GM12878 (cell line): ENCODE data around the gene CSRP1. TPM values are rescaled to one million over a fixed set of nuclear protein-coding genes. Genes with fewer than 3 reads are reported as not detected.

Experiments used
- ATAC-seq: fragments of 200-7000 bp; cut with Tn5 transposase; 3 replicates; pipeline ENCODE4 v1.9.1; 2020; ENCODE audit warnings: mild to moderate bottlenecking, moderate library complexity
- BruUV-seq: library from RNA; stranded (reverse); fragments of 400-500 nt; replicated peaks from 2 replicates; lab custom pipeline; 2021; lab: Mats Ljungman, UMichigan
- CTCF ChIA-PET: fragments of 300-600 bp; sonication (Branson Sonifier 250); formaldehyde crosslinking; extraction: SDS; loops from one replicate; lab custom pipeline; 2021; ENCODE audit warnings: inconsistent platforms; lab: Yijun Ruan, JAX
- POLR2A ChIA-PET: fragments of 350-600 bp; formaldehyde crosslinking; extraction: SDS; loops from one replicate; lab custom pipeline; 2021; ENCODE audit warnings: inconsistent platforms; lab: Charles Lee
- RAD21 ChIA-PET: fragments of 300-600 bp; sonication (Branson Sonifier 250); formaldehyde crosslinking; loops from one replicate; lab custom pipeline; 2023; ENCODE audit warnings: antibody characterized with exemption; ENCODE audit not compliant: unreplicated experiment; lab: Charles Lee
- SMC1A ChIA-PET: fragments of 300-600 bp; sonication (Branson Sonifier 250); formaldehyde crosslinking; loops from one replicate; lab custom pipeline; 2023; ENCODE audit not compliant: unreplicated experiment, uncharacterized antibody; lab: Charles Lee
- DNase-seq: peaks from one replicate; pipeline ENCODE4 v3.0.0-alpha.2; 2011; ENCODE audit warnings: low read depth, low spot score
- FAIRE-seq: peaks from 3 replicates; lab custom pipeline; 2011; peaks lifted over from hg19 to GRCh38; lab: Jason Lieb, UNC
- H2AFZ ChIP-seq: 2 replicates; pipeline ENCODE4 v1.6.0; 2011; ENCODE audit warnings: low read depth, low read length, control low read depth; ENCODE audit not compliant: control insufficient read depth
- H3K27ac ChIP-seq: 2 replicates; pipeline ENCODE4 v1.5.1; 2011; ENCODE audit warnings: control low read depth; ENCODE audit not compliant: control insufficient read depth, insufficient read depth
- H3K27me3 ChIP-seq, 2 experiments: replicated peaks in 1 of 2; 2 replicates each; pipeline versions ENCODE4 v1.6.0 to v1.6.1; 2011; ENCODE audit warnings: low read length in 1 of 2; ENCODE audit not compliant: control insufficient read depth in 2 of 2, insufficient read depth in 2 of 2
- H3K36me3 ChIP-seq, 2 experiments: 2 replicates each; pipeline ENCODE4 v1.5.1; 2011; ENCODE audit warnings: low read length in 1 of 2; ENCODE audit not compliant: control insufficient read depth in 2 of 2, insufficient read depth in 2 of 2
- H3K4me1 ChIP-seq: 2 replicates; pipeline ENCODE4 v1.6.1; 2011; ENCODE audit warnings: mild to moderate bottlenecking, low read length, moderate library complexity, mixed read lengths; ENCODE audit not compliant: control insufficient read depth, insufficient read depth
- H3K4me2 ChIP-seq: 2 replicates; pipeline ENCODE4 v1.6.0; 2011; ENCODE audit warnings: control low read depth; ENCODE audit not compliant: control insufficient read depth, insufficient read depth
- H3K4me3 ChIP-seq: fragments of 200-600 bp; sonication (generic); 2 replicates; pipeline ENCODE4 v1.5.1; 2016
- H3K79me2 ChIP-seq: 2 replicates; pipeline ENCODE4 v1.6.0; 2011; ENCODE audit warnings: low read length; ENCODE audit not compliant: control insufficient read depth, insufficient read depth
- H3K9ac ChIP-seq: 2 replicates; pipeline ENCODE4 v1.8.0; 2011; ENCODE audit warnings: low read length, control low read depth, mixed read lengths; ENCODE audit not compliant: control insufficient read depth, insufficient read depth
- H3K9me3 ChIP-seq: replicated peaks from 3 replicates; pipeline ENCODE4 v1.5.1; 2011; ENCODE audit warnings: mild to moderate bottlenecking, low read length; ENCODE audit not compliant: control insufficient read depth, insufficient read depth
- H4K20me1 ChIP-seq: 2 replicates; pipeline ENCODE4 v1.6.0; 2011; ENCODE audit not compliant: control insufficient read depth, insufficient read depth
- BHLHE40 ChIP-seq, 2 experiments: fragments of 450-650 bp in 1 of 2; IDR thresholded peaks; 2 replicates each; pipeline ENCODE4 v1.6.1; 2011 to 2017; ENCODE audit warnings: low read depth in 2 of 2, borderline replicate concordance in 1 of 2, improper control_type of control experiment in 1 of 2, low read length in 1 of 2, mild to moderate bottlenecking in 1 of 2
- CHD2 ChIP-seq: IDR thresholded peaks from 2 replicates; pipeline ENCODE4 v1.6.1; 2011; ENCODE audit warnings: low read depth, low read length, improper control_type of control experiment, borderline replicate concordance
- EGR1 ChIP-seq, 2 experiments: IDR thresholded peaks; 1 replicate in 1 of 2; 2 replicates in 1 of 2; pipeline ENCODE4 v1.6.1; 2011 to 2012; ENCODE audit warnings: low read depth in 2 of 2, low read length in 2 of 2, borderline replicate concordance in 1 of 2, mild to moderate bottlenecking in 1 of 2, moderate library complexity in 1 of 2
- FOXK2 ChIP-seq: fragments of 450-650 bp; IDR thresholded peaks from 2 replicates; pipeline ENCODE4 v1.6.1; 2017; ENCODE audit warnings: mild to moderate bottlenecking, moderate library complexity
- IKZF1 ChIP-seq: fragments of 450-650 bp; conservative IDR thresholded peaks from 2 replicates; pipeline ENCODE4 v1.6.1; 2017; ENCODE audit warnings: antibody characterized with exemption, mild to moderate bottlenecking
- IRF4 ChIP-seq: IDR thresholded peaks from 2 replicates; pipeline ENCODE4 v1.6.1; 2011; ENCODE audit warnings: low read depth, low read length
- NFYB ChIP-seq: IDR thresholded peaks from 2 replicates; pipeline ENCODE4 v1.6.1; 2011; ENCODE audit warnings: low read depth, mild to moderate bottlenecking, low read length, improper control_type of control experiment, moderate library complexity; ENCODE audit not compliant: insufficient read depth
- NR2C2 ChIP-seq: IDR thresholded peaks from 2 replicates; pipeline ENCODE4 v1.6.1; 2011; ENCODE audit warnings: borderline replicate concordance, low read depth; ENCODE audit not compliant: control insufficient read depth, insufficient read length
- NRF1 ChIP-seq: conservative IDR thresholded peaks from 2 replicates; pipeline ENCODE4 v1.6.1; 2011; ENCODE audit warnings: mild to moderate bottlenecking, low read depth, low read length, improper control_type of control experiment
- SIX5 ChIP-seq: IDR thresholded peaks from 2 replicates; pipeline ENCODE4 v1.6.1; 2011; ENCODE audit warnings: mild to moderate bottlenecking, low read depth, low read length, moderate library complexity; ENCODE audit not compliant: severe bottlenecking
- SMARCA5 ChIP-seq: fragments of 450-650 bp; IDR thresholded peaks from 2 replicates; pipeline ENCODE4 v1.6.1; 2017; ENCODE audit warnings: mild to moderate bottlenecking
- TBL1XR1 ChIP-seq: IDR thresholded peaks from 2 replicates; pipeline ENCODE4 v1.6.1; 2012; ENCODE audit warnings: low read depth, low read length, improper control_type of control experiment
- TCF7 ChIP-seq: IDR thresholded peaks from 2 replicates; pipeline ENCODE4 v1.6.1; 2014; ENCODE audit warnings: antibody characterized with exemption, borderline replicate concordance
- YBX1 ChIP-seq: fragments of 450-650 bp; IDR thresholded peaks from 2 replicates; pipeline ENCODE4 v1.6.1; 2016; ENCODE audit warnings: antibody characterized with exemption
- ZNF384 ChIP-seq: IDR thresholded peaks from 2 replicates; pipeline ENCODE4 v1.6.1; 2012; ENCODE audit warnings: low read depth, mild to moderate bottlenecking, low read length, improper control_type of control experiment, borderline replicate concordance
- WGBS: methylation state at CpG from one replicate; pipeline ENCODE4 v1.1.6; 2016; ENCODE audit warnings: low lambda C conversion rate; ENCODE audit not compliant: insufficient replicate concordance, insufficient coverage; ENCODE audit errors: missing lambda C conversion rate; 5-methylcytosine and 5-hydroxymethylcytosine counted together
- in situ Hi-C: fragments of 300-500 bp; cut with MboI; formaldehyde crosslinking; loops from 9 replicates; pipeline ENCODE4 v1.14.3; 2018; ENCODE audit warnings: mixed read lengths
- intact Hi-C: fragments of 100-400 bp; cut with micrococcal nuclease; formaldehyde crosslinking; loops from one replicate; pipeline ENCODE4 v1.14.2; 2022; ENCODE audit not compliant: unreplicated experiment
- polyA plus RNA-seq, 11 experiments: library from polyadenylated mRNA; depleted of rRNA in 4 of 11; unstranded in 6 of 11; stranded (reverse) in 5 of 11; fragments of >200 nt; fragmentation: Nextera tagmentation in 4 of 11; fragmentation: Illumina TruSeq in 1 of 11; extraction: Ambion mirVana in 4 of 11; extraction: Trizol in 1 of 11; gene quantifications; 1 replicate in 1 of 11; 2 replicates in 10 of 11; pipeline versions ENCODE4 v1.2.1 to v1.2.3, GENCODE V29; 2011 to 2016; ENCODE audit warnings: inconsistent platforms in 2 of 11, missing spikeins in 2 of 11, low read depth in 1 of 11
- total RNA-seq, 4 experiments: library from RNA; depleted of rRNA in 3 of 4; stranded (reverse); fragments of >200 nt in 3 of 4; fragmentation: Illumina TruSeq in 1 of 4; extraction: Trizol in 1 of 4; gene quantifications; 2 replicates each; pipeline versions ENCODE4 v1.2.1 to v1.2.3, GENCODE V29; 2013 to 2021
- TF ChIP-seq, protein P1 (sequence below): fragments of 450-650 bp; IDR thresholded peaks from 2 replicates; pipeline ENCODE4 v1.6.1; 2016; ENCODE audit warnings: mild to moderate bottlenecking
- TF ChIP-seq, protein P2 (sequence below): fragments of 450-650 bp; IDR thresholded peaks from 2 replicates; pipeline ENCODE4 v1.6.1; 2016; ENCODE audit warnings: mild to moderate bottlenecking
- TF ChIP-seq, protein P3 (sequence below): fragments of 450-650 bp; formaldehyde crosslinking; IDR thresholded peaks from 2 replicates; pipeline ENCODE4 v1.4.0; 2022; ENCODE audit warnings: mild to moderate bottlenecking, moderate library complexity

The CSRP1 gene
- total and polyA plus RNA-seq, 10 of the 15 experiments (the other 5 are each of a cell fraction or from before 2014, with no cell fraction given): 23.4 to 99.2 (median 80.7) TPM

DNA sequence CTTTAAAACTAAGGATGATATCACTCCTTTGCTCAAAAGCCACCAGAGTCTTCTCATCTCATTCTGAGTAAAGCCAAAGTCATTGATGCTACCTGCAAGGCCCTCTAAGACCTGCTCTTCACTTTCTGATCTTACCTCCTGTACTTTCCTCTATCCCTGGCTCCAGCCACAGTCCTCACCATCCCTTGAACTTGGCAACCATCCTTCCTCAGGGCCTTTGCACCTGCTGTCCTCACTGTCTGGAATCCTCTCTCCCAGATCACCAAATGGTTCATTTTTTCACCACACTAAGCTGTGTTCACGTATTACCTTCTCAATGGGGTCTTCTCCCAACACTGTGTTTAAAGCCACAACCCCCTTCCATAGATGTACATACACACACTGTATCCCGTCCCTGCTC is 33.6 kb downstream of the CSRP1 start:
- in situ Hi-C loops (no loop called here), intact Hi-C loops (loop anchor here (2.0 kb wide), 1 partner anchor 38 kb away; no protein-coding TSS in a partner anchor)
- Histone ChIP-seq H3K4me2 (no peak overlapping the region), H3K4me1 (peaks cover 31% of the 10 kb centered on the region), H2AFZ (no peak overlapping the region), H3K36me3 (no peaks in the 10 kb centered on the region), H3K9ac (no peak overlapping the region), H3K27me3 (no peaks in the 10 kb centered on the region), H4K20me1 (no peaks in the 10 kb centered on the region), H3K27ac (no peak overlapping the region), H3K9me3 (no peaks in the 10 kb centered on the region), H3K4me3 (no peak overlapping the region), H3K79me2 (peaks cover 11% of the 10 kb centered on the region)
- SMC1A ChIA-PET: no interaction called here
- FAIRE-seq (no peak), ATAC-seq (no peak), DNase-seq (no peak)
- CTCF ChIA-PET: interaction anchor here (1.2 to 1.6 kb wide), 2 partner anchors 37 to 40 kb away, joined by 3 to 9 read pairs; no protein-coding TSS in a partner anchor
- whole genome bisulfite sequencing: 46% methylated on average over 2 of the region's 2 CpGs
- TF ChIP-seq BHLHE40 (IDR thresholded peaks at IDR 0.05; ENCODE audit: borderline replicate concordance in 1 of 2, low read depth in 2 of 2, low read length in 1 of 2) (no peak), YBX1 (no peak), NRF1 (no peak), IRF4 (no peak), FOXK2 (no peak), SMARCA5 (no peak), EGR1 (IDR thresholded peaks at IDR 0.05; ENCODE audit: borderline replicate concordance in 1 of 2, low read depth in 2 of 2, low read length in 2 of 2) (no peak), TBL1XR1 (no peak), NFYB (no peak), CHD2 (no peak), IKZF1 (no peak), NR2C2 (no peak), SIX5 (no peak), ZNF384 (no peak), TCF7 (no peak)
- TF ChIP-seq, protein P1, sequence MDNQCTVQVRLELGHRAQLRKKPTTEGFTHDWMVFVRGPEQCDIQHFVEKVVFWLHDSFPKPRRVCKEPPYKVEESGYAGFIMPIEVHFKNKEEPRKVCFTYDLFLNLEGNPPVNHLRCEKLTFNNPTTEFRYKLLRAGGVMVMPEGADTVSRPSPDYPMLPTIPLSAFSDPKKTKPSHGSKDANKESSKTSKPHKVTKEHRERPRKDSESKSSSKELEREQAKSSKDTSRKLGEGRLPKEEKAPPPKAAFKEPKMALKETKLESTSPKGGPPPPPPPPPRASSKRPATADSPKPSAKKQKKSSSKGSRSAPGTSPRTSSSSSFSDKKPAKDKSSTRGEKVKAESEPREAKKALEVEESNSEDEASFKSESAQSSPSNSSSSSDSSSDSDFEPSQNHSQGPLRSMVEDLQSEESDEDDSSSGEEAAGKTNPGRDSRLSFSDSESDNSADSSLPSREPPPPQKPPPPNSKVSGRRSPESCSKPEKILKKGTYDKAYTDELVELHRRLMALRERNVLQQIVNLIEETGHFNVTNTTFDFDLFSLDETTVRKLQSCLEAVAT: no peak
- TF ChIP-seq, protein P2, sequence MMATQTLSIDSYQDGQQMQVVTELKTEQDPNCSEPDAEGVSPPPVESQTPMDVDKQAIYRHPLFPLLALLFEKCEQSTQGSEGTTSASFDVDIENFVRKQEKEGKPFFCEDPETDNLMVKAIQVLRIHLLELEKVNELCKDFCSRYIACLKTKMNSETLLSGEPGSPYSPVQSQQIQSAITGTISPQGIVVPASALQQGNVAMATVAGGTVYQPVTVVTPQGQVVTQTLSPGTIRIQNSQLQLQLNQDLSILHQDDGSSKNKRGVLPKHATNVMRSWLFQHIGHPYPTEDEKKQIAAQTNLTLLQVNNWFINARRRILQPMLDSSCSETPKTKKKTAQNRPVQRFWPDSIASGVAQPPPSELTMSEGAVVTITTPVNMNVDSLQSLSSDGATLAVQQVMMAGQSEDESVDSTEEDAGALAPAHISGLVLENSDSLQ: no peak
- TF ChIP-seq, protein P3, sequence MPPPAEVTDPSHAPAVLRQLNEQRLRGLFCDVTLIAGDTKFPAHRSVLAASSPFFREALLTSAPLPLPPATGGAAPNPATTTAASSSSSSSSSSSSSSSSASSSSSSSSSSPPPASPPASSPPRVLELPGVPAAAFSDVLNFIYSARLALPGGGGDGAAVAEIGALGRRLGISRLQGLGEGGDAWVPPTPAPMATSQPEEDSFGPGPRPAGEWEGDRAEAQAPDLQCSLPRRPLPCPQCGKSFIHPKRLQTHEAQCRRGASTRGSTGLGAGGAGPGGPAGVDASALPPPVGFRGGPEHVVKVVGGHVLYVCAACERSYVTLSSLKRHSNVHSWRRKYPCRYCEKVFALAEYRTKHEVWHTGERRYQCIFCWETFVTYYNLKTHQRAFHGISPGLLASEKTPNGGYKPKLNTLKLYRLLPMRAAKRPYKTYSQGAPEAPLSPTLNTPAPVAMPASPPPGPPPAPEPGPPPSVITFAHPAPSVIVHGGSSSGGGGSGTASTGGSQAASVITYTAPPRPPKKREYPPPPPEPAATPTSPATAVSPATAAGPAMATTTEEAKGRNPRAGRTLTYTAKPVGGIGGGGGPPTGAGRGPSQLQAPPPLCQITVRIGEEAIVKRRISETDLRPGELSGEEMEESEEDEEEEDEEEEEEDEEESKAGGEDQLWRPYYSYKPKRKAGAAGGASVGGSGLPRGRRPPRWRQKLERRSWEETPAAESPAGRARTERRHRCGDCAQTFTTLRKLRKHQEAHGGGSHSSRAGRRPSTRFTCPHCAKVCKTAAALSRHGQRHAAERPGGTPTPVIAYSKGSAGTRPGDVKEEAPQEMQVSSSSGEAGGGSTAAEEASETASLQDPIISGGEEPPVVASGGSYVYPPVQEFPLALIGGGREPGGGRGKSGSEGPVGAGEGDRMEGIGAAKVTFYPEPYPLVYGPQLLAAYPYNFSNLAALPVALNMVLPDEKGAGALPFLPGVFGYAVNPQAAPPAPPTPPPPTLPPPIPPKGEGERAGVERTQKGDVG (CRISPR knock-in tag): no peak
- RAD21 ChIA-PET: no interaction called here
- POLR2A ChIA-PET: interaction anchor here (0.6 to 1.2 kb wide), 2 partner anchors 38 to 40 kb away, joined by 3 read pairs; no protein-coding TSS in a partner anchor
- BruUV-seq: no TSS peak
